Sigmoid colon (tissue), 7 donors: ENCODE data around the gene KMT2E. TPM values are rescaled to one million over a fixed set of nuclear protein-coding genes. Genes with fewer than 3 reads are reported as not detected.

Source experiments
- DNase-seq: peaks from one replicate; pipeline ENCODE4 v3.0.0-alpha.2; 2019
- H3K27ac ChIP-seq, 4 donors: fragments of 200-600 bp; sonication (generic); one replicate each; pipeline ENCODE4 v1.5.1; 2016 to 2019; ENCODE audit warnings: mild to moderate bottlenecking in 1 of 4
- H3K27me3 ChIP-seq, 3 donors: fragments of 200-600 bp; sonication (generic); one replicate each; pipeline ENCODE4 v1.5.1; 2019; ENCODE audit warnings: mild to moderate bottlenecking in 1 of 3
- H3K36me3 ChIP-seq, 4 donors: fragments of 200-600 bp; sonication (generic); one replicate each; pipeline ENCODE4 v1.5.1; 2016 to 2019
- H3K4me1 ChIP-seq, 4 donors: fragments of 200-600 bp; sonication (generic); one replicate each; pipeline ENCODE4 v1.5.1; 2017 to 2019
- H3K4me3 ChIP-seq, 4 donors: fragments of 200-600 bp; sonication (generic); one replicate each; pipeline ENCODE4 v1.5.1; 2017 to 2019; ENCODE audit warnings: mild to moderate bottlenecking in 2 of 4, moderate library complexity in 1 of 4
- H3K9me3 ChIP-seq, 4 donors: fragments of 200-600 bp in 3 of 4; sonication (generic) in 3 of 4; one replicate each; pipeline versions ENCODE4 v1.5.1 to v1.6.1; 2013 to 2019
- EP300 ChIP-seq, 4 donors: sonication (generic); formaldehyde crosslinking; IDR thresholded peaks; one replicate each; pipeline ENCODE4 v1.6.1; 2017; ENCODE audit warnings: antibody characterized with exemption in 4 of 4
- POLR2A ChIP-seq, 2 donors: fragments of 450-650 bp; IDR thresholded peaks; one replicate each; pipeline ENCODE4 v1.6.1; 2016; ENCODE audit warnings: antibody characterized with exemption in 2 of 2, mild to moderate bottlenecking in 2 of 2, moderate library complexity in 2 of 2
- POLR2AphosphoS5 ChIP-seq, 4 donors: sonication (generic); formaldehyde crosslinking; IDR thresholded peaks; one replicate each; pipeline ENCODE4 v1.6.1; 2017; ENCODE audit warnings: antibody characterized with exemption in 4 of 4
- WGBS, 2 donors: extraction: QIAGEN DNeasy Blood & Tissue Kit; methylation state at CpG; one replicate each; pipeline ENCODE4 v1.1.7; 2013; 5-methylcytosine and 5-hydroxymethylcytosine counted together
- intact Hi-C: fragments of 100-400 bp; cut with DNase I; formaldehyde crosslinking; loops from one replicate; pipeline ENCODE4 v1.15.1; 2023
- polyA plus RNA-seq, 3 donors: library from polyadenylated mRNA; stranded (reverse); fragments of 200-250 nt; gene quantifications; one replicate each; pipeline ENCODE4 v1.2.3, GENCODE V29; 2013
- total RNA-seq, 4 donors: library from RNA; depleted of rRNA; stranded (reverse); fragments of >200 nt; gene quantifications; one replicate each; pipeline ENCODE4 v1.1.0, GENCODE V29; 2016
- TF ChIP-seq, protein P1 (sequence below), 4 experiments: fragments of 450-650 bp in 3 of 4; fragments of 200-600 bp in 1 of 4; IDR thresholded peaks; one replicate each; pipeline ENCODE4 v1.5.1; 2016 to 2019; ENCODE audit warnings: antibody characterized with exemption in 4 of 4, mild to moderate bottlenecking in 3 of 4, moderate library complexity in 2 of 4
- donor health status: healthy with polysubstance abuse.
- donor health status: Bipolar disorder and iron deficiency.
- donor health status: healthy.

Gene KMT2E
- total and polyA plus RNA-seq, 7 donors, result 20.6 to 109 (median 84.7) TPM

DNA sequence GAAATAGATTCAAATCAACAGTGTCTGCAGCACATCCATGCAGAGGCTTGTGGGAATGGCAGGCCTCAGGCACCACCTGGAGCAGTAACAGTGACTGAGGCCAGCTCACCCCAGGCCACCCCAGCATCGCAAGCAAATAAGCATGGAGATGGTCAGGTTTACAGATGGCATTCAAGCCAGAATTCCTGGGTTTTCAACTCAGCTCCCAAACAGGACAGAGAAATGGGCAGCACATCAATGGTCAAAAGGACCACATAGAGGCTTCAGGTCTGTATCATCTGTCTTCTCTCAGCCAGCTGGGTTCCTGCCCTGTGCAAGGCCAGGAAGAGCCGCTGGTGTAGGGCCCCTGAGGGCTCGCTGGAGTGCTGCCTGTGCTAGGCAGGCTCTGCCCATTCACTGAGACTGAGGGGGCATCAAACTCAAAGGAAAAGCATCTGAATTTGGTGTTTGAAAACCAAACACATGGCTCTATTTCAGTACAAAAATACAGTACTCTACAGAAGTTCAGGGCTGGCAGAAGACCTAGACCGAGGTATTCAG is 112.5 kb downstream of the KMT2E start:
- H3K4me1 ChIP-seq, result no peaks in the 10 kb centered on the region
- no peaks in the 10 kb centered on the region for H3K9me3 ChIP-seq
- peaks cover 4 to 20% (median 10%) of the 10 kb centered on the region in 4 donors for H3K36me3 ChIP-seq
- no peak overlapping the region for H3K27ac ChIP-seq
- TF ChIP-seq POLR2AphosphoS5 (IDR thresholded peaks at IDR 0.05) (no peak), EP300 (IDR thresholded peaks at IDR 0.05) (no peak), POLR2A (IDR thresholded peaks at IDR 0.05) (no peak)
- TF ChIP-seq, protein P1, sequence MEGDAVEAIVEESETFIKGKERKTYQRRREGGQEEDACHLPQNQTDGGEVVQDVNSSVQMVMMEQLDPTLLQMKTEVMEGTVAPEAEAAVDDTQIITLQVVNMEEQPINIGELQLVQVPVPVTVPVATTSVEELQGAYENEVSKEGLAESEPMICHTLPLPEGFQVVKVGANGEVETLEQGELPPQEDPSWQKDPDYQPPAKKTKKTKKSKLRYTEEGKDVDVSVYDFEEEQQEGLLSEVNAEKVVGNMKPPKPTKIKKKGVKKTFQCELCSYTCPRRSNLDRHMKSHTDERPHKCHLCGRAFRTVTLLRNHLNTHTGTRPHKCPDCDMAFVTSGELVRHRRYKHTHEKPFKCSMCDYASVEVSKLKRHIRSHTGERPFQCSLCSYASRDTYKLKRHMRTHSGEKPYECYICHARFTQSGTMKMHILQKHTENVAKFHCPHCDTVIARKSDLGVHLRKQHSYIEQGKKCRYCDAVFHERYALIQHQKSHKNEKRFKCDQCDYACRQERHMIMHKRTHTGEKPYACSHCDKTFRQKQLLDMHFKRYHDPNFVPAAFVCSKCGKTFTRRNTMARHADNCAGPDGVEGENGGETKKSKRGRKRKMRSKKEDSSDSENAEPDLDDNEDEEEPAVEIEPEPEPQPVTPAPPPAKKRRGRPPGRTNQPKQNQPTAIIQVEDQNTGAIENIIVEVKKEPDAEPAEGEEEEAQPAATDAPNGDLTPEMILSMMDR (IDR thresholded peaks at IDR 0.05), result no peak
- H3K27me3 ChIP-seq, result no peaks in the 10 kb centered on the region
- DNase-seq, result no peak
- no peak overlapping the region for H3K4me3 ChIP-seq
- WGBS, 2 donors, result 92 to 94% methylated on average over 4 of the region's 4 CpGs
- intact Hi-C loops, result no loop called here

DNA sequence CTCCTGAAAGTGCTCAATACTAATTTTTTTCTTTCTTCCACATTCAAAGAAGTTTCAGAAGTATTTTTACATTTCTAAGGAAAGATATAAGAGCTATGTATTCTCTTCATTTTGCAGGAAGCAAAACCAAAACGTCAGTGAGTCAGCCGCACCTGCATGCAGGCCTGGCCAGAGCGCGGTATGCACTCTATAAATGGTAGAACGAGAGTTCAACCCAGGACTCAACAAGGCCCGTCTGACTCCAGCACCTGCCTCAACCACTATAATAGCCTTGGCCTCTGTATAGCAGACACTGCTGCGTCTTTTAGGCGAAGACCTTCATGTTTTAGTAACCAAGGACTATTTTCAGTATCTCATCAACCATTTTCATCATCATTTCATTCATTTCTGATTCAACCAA is 113.2 kb downstream of the KMT2E start:
- H3K9me3 ChIP-seq, result no peaks in the 10 kb centered on the region
- H3K27me3 ChIP-seq, result no peaks in the 10 kb centered on the region
- WGBS, 2 donors, result 69 to 80% methylated on average over 8 of the region's 8 CpGs
- peaks cover 4 to 27% (median 14%) of the 10 kb centered on the region in 4 donors for H3K36me3 ChIP-seq
- intact Hi-C loops, result no loop called here
- no peak for DNase-seq
- no peaks in the 10 kb centered on the region for H3K4me1 ChIP-seq
- H3K27ac ChIP-seq, result no peak overlapping the region
- TF ChIP-seq POLR2A (IDR thresholded peaks at IDR 0.05), result no peak
- no peak overlapping the region for H3K4me3 ChIP-seq

DNA sequence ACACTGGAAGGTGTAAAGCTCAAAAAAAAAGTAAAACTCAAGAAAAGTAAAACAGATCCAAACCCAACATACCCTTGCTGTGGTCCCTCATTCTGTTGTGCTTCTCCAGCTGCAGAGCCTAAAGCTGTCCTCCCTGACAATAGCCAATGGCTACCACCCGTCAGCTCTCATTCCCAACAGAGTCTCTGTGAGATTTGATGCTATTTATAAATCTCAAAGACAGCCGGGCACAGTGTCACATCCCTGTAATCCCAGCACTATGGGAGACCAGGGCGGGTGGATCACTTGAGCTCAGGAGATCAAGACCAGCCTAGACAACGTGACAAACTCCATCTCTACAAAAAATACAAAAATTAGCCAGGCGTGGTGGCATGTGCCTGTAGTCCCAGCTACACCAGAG is 116.0 kb downstream of the KMT2E start:
- TF ChIP-seq, protein P1 (IDR thresholded peaks at IDR 0.05), result no peak
- TF ChIP-seq EP300 (IDR thresholded peaks at IDR 0.05), result no peak
- DNase-seq, result no peak
- intact Hi-C loops, result no loop called here
- Histone ChIP-seq H3K4me1 (peaks cover 0 to 4% (median 0%) of the 10 kb centered on the region in 4 donors), H3K4me3 (no peak overlapping the region), H3K27ac (no peak overlapping the region), H3K9me3 (no peaks in the 10 kb centered on the region), H3K27me3 (no peaks in the 10 kb centered on the region), H3K36me3 (peaks cover 4 to 32% (median 21%) of the 10 kb centered on the region in 4 donors)
- WGBS, 2 donors, result 92 to 94% methylated on average over 5 of the region's 5 CpGs

DNA sequence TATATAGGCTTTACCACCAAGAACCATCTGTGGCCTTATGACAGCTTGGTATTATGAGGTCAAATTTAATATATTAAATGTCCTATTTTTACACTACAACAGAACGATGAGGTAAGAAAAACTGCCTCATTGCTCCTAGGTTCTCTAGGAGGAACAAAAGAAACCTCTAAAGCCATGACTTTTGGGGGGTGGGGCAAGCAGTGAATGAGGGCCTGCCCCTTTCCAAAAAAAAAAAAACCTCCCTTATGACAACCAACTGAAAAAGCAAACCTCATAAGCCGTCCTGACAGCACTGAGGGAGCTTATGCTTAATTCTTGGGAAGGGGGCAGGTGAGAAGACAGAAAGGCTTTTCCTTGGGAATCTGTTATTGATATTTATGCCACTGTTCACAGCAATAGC is 116.6 kb downstream of the KMT2E start:
- Histone ChIP-seq H3K4me1 (peaks cover 0 to 4% (median 0%) of the 10 kb centered on the region in 4 donors), H3K9me3 (no peaks in the 10 kb centered on the region), H3K27me3 (no peaks in the 10 kb centered on the region), H3K36me3 (peaks cover 0 to 27% (median 18%) of the 10 kb centered on the region in 4 donors), H3K4me3 (no peak overlapping the region), H3K27ac (no peak overlapping the region)
- intact Hi-C loops, result no loop called here
- no peak for TF ChIP-seq EP300 (IDR thresholded peaks at IDR 0.05)
- TF ChIP-seq, protein P1 (IDR thresholded peaks at IDR 0.05), result no peak
- 88 to 90% methylated on average over 2 of the region's 2 CpGs for WGBS, 2 donors
- DNase-seq, result no peak

DNA sequence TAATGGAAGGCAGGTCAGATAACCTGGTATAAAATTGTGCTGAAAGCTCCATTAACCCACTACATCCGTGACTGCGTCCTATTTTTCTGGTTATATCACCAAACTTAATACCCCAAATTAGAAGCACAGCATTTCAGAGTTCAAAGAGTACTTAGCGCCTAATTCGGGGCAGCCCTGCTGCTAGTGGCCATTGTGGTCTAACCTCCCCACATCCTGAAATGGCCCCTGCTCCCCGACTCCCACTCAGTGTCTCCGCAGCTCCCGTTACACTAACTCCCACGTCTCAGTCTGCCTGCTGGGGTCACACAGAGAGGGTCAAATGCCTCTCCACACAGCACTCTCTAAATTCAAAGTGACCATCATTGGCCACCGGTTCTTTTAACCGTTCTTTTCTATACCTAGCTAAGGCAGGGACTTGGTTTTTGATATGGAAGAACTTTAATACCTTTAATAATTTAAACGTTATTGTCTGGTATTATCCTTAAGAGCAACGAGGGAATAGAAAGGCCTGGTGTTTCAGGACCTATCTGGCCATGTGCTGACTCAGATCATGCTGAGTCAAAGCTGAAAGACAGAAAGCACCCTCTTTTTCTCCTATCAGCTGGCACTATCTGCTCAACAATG is 117.1 kb downstream of the KMT2E start:
- DNase-seq, result no peak
- no peaks in the 10 kb centered on the region for H3K9me3 ChIP-seq
- TF ChIP-seq EP300 (IDR thresholded peaks at IDR 0.05) (no peak), POLR2AphosphoS5 (IDR thresholded peaks at IDR 0.05) (no peak), POLR2A (IDR thresholded peaks at IDR 0.05) (no peak)
- TF ChIP-seq, protein P1 (IDR thresholded peaks at IDR 0.05), result no peak
- H3K27ac ChIP-seq, result no peak overlapping the region
- peaks cover 0 to 21% (median 13%) of the 10 kb centered on the region in 4 donors for H3K36me3 ChIP-seq
- no peak overlapping the region for H3K4me3 ChIP-seq
- WGBS, 2 donors, result 84 to 89% methylated on average over 12 of the region's 12 CpGs
- intact Hi-C loops, result no loop called here
- no peaks in the 10 kb centered on the region for H3K27me3 ChIP-seq
- H3K4me1 ChIP-seq, result peaks cover 0 to 4% (median 0%) of the 10 kb centered on the region in 4 donors
